Skin of body (tissue), 2 donors: Measurements from ENCODE around the gene ADAMTS7. TPM values are rescaled to one million over a fixed set of nuclear protein-coding genes. Genes with fewer than 3 reads are reported as not detected.
"Not testable (repeated sequence)": the region's sequence is repeated elsewhere in the genome, so short reads cannot be mapped to it uniquely, and the experiment has no call there.

Source experiments
- DNase-seq: peaks from one replicate; lab custom pipeline; 2025; lab: John Stamatoyannopoulos, UW
- total RNA-seq: library from RNA; depleted of rRNA; stranded (reverse); fragments of >200 nt; gene quantifications from one replicate; pipeline ENCODE4 v1.2.3, GENCODE V29; 2014

ADAMTS7 gene
- total RNA-seq, 1 donor from 2014 or later = 6.6 TPM

DNA sequence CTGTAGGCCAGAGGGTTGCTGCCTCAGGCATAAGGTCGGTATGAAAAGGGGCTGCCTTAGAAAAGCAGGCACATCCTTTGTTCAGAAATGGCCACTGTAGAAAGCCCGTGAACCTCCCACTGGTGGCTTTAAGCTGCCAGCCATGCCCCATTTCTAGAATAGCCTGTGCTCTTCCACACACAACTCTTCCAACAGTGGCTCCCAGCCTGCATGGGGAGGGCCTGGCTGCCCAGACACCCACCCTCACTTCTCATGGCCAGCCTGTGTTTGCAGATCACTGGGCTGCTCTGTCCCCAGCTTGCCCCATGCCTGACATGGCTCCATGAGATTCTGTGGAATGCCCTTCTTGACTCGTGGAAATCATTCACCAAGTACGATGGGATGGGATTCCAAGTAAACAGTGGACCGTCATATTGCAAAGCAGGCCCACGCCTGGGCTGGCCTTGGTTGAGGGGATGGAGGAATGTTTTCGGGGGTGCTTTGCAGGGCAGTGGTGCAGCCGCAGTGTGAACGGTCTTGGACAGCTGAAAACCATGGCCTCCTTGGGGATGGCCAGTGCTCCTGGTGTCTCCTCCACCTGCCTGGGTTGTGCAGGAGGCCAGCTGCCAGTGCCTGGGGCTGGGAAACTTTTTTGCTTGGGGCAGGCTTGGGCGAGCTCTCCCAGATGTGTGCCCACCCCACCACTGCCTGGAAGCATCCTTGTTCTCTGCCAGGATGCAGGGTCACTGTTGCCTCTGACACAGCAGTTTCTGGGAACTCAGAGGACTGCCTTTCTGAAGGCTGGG lies 57.3 kb downstream of the ADAMTS7 start:
- not testable (repeated sequence) for DNase-seq

DNA sequence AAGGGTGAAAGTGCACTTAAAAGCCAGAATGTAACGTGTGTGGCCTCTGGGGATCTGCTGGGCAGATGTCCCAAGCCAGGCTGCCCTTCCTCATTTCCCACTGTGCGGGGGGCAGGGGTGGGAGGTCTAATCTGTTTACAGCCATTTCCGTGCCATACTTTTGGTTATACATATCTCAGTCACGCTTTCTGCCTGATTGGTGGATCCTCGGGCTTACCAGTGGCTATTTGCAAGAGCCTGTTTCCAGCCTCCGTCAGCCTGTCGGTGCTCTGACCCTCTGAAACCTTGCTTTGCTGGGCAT lies 58.0 kb downstream of the ADAMTS7 start:
- DNase-seq = not testable (repeated sequence)

DNA sequence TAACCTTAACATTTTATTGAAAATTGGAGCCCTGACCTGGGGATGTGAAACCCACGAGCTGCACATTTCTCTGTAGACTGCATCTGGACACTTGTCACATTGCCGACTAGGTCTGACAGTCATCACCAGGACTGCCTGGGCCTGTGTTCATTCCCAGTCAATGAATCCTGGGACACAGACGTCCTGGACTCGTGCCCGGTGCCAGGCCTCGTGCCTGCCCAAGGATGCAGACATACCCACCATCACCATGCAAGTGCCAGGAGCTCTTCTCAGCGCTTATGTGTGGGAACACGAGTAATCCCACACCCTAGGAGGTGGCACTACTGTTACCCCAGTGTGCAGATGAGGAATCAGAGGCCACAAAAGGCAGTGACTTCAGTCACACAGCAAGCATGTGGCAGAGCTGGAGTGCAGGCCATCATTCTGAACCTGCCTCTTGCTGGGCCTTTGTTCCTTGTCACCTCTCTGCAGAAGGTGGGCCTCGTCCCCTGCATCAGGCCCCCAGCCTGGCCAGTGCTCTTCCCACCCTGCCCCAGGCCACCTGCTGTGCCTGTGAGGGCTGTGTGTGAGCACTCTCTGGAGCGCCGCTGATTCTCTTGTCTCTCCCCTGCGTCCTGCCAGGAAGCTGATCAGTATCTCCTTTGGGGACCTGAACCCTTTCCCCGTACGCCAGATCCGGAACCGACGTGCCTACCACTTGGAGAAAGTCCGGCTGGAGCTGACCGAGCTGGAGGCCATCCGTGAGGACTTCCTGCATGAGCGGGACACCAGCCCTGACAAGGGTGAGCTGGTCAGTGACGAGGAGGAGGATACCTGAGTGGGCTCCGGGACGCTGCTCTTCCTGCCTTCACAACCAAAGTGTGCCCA lies 58.5 kb downstream of the ADAMTS7 start:
- no peak for DNase-seq

DNA sequence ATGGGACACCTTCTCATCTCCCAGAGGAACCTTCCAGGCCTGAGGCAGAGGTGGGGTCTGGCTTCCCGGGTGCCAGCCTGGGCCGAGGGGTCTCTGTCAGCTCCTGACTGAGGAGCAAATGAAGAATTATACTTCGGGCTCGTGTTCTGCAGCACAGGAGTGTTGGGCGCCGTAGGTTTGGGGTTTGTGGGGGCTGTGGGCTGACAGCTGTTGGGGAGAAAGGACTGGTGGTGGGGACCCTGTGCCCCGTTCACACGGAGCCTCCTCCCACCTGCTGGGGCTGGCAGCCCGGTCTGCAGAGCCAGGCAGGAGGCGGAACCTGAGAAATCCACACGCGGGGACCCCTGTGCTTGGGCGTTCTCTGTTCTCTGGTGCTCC lies 59.7 kb downstream of the ADAMTS7 start:
- DNase-seq = no peak

DNA sequence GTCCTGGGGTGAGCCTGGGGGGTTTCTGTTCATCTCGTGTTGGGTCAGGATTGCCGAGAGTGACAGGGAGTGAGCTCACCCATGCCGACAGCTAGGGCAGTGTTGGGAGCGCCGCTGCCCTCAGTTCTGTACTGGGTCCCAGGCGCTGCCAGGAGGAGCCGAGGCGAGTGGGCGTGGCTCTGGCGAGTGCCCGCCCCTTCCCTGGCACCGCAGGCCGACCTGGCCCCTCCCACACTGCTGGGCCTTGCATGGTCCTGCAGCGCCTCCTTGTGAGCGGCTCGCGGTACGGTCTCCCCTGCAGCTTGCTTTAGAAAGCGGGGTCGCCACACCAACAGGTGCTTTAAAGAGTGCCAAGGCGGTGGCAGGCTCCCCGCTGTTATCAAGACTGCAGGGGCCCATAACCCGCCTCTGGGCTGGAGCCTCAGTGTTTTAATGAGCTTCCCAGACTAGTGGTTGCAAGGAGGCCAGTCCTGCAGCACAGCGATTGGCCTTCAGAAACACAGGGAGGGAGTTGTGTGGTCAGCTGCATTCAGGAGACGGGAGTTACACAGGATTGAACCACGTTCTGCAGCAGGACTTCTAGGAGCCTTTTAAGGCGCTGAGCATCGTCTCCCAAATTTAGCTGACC lies 60.2 kb downstream of the ADAMTS7 start:
- peak; percentile 39 for DNase-seq

DNA sequence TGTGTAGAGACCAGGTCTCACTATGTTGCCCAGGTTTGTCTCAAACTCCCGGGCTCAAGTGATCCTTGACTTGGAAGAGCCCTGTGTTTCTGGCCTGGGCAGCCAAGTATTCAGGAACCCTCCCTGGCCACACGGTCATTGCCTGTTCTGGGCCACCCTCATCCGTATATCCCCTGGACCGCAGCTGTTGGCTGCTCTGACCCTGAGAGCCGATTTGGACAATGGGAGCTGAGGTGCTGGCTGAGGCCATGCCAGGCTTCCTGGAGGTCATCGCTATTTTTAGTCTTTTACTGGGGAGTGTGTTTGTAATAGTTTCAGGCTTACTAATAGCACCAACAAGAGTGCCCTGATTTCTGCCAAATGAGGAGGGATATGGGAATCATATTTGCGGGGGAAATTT lies 60.7 kb downstream of the ADAMTS7 start:
- no peak for DNase-seq

DNA sequence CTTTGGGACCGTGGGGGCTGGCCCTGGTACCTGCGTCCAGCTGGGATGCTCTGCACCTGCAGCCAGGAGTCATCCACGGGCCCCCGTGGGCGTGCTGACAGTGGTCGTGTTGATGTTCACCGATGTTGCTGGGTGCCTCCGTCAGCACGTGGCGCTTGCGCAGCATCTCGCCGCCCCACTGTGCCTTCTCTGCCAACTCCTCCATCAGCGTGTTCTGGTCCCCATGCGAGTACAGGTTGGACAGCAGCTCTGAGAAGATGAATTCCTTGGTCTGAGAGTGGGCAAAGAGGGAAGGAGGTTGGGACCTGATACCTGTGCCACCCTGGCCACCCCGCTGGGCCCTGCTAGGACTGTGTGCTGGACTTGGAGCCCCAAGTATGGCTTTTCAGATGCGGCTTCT lies 61.4 kb downstream of the ADAMTS7 start:
- DNase-seq = no peak

DNA sequence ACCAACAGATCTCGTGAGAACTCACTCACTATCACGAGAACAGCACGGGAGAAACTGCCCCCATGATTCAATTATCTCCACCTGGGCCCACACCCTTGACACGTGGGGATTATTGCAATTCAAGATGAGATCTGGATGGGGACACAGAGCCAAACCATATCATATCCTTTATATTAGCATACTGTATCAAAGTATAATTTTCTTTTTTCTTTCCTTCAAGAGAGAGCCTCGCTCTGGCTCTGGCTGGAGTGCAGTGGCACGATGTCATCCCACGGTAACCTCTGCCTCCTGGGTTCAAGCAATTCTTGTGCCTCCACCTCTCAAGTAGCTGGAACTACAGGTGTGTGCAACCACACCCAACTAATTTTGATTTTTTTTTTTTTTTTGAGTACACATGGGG lies 63.4 kb downstream of the ADAMTS7 start:
- DNase-seq = not testable (repeated sequence)

DNA sequence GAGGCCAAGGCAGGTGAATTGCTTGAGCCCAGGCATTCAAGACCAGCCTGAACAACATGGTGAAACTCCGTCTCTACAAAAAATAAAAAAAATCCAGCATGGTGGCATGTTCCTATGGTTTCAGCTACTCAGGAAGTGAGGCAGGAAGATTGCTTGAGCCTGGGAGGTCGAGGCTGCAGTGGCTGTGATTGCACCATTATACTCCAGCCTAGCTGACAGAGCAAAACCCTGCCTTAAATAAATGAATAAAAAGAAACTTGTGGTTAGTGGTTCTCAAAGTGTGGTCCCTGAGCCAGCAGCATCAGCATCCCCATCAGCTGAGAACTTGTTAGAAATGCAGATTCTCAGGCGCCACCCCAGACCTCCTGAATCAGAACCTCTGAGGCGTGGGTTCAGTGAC lies 69.6 kb downstream of the ADAMTS7 start:
- not testable (repeated sequence) for DNase-seq

DNA sequence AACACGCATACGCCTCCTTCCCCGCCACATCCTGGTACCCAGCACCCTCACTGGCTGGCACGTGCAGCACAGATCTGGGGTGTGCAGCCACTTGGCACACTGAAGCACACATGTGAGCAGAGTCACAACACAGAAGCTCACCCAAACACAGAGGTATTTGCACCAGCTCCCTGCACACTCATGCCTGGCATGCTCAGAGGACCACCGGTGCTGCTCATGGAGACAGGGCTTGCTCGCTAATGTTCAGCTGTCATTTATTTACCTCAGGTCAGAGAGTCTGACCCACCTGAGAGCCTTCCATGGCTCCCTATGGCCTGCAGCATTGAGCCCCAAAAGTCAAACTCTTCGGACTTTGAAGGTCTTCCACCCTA lies 70.4 kb downstream of the ADAMTS7 start:
- no peak for DNase-seq

DNA sequence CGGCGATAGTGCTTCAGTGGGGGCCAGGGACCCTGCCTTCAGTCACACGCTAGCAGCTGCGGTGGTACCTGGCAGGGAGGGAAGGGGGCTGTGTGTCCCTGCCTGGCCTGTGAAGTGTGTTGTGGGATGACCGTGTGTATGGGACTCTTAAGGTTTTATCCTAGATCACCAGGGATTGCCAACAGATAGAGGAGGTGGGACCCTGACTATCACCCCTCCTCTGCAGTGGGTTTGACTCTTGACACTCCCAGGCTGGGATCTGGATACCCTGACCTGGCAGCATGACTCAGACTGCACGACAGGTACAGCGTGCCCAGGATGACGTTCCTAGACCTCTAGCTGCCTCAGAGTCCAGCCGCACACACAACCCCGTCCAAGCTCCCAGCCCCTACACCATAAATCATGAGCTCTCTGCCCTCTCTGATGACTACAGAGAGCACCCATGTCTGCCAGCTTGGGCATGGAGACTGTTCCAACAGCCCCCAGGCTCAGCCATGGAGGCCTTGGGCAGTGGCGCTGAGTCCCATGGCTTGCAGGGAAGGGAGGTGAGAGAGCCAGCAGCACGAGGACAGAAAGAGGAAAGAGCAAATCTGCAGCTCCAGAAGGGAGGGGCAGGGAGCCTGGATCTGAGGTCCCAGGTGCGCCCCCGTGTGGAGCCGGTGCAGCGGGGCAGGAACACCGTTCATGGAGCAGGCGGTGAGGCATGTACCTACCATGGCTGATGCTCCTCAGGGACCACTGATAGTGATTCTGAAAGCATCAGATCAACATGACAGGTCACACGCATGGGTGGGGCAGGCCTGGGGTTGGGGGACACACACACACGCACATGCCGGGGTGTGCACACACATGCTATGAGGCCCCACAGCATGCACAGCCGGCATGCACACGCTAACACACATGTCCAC lies 71.0 kb downstream of the ADAMTS7 start:
- no peak for DNase-seq

DNA sequence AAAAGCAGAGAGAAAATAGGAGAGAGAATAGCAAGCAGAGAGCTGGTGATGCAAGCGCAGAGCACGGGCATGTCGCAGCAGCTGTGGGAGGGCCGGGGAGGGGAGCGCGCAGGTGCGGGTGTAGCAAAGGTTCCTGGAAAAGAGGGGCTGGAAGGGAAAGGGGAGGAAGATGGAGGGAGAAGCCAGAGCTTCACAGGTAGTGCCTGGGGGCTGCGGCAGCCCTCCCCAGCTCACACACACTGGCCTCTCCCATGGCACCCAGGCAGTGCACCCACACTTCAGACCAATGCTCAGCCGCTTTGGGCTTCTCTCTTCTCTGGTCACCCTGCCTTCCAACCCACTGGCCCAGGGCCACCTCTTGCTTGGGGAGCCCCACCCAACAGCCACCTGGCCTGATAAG lies 72.1 kb downstream of the ADAMTS7 start:
- DNase-seq = no peak

DNA sequence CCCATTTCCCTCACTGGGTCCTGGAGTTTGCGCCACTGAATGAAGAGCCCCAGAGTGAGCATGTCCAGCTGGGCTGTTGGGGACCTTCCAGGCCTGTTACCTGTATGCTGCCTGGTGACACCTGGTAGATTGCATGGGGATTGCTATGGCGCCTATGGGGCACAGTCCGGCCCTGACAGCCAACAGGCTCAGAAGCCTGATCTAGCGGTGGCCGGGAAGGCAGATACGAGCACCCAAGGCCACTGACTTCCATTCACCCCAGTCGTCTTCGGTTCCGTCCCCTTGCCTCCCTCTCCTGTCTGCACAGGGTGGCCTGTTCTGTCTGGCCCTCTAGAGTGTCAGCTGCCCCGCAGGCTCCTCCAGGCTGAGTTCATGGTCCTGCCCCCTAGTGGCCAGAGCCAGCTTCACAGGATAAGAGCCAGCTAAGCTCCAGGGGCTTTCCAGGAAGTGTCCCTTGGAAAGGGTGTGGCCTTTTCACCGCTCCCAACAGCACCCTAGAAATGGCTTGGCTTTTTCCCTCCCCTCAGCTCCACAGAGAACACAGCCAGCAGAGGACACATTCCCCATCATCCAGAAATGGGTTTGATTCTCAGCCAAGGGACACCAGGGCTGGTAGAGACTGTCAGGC lies 73.2 kb downstream of the ADAMTS7 start:
- not testable (repeated sequence) for DNase-seq

DNA sequence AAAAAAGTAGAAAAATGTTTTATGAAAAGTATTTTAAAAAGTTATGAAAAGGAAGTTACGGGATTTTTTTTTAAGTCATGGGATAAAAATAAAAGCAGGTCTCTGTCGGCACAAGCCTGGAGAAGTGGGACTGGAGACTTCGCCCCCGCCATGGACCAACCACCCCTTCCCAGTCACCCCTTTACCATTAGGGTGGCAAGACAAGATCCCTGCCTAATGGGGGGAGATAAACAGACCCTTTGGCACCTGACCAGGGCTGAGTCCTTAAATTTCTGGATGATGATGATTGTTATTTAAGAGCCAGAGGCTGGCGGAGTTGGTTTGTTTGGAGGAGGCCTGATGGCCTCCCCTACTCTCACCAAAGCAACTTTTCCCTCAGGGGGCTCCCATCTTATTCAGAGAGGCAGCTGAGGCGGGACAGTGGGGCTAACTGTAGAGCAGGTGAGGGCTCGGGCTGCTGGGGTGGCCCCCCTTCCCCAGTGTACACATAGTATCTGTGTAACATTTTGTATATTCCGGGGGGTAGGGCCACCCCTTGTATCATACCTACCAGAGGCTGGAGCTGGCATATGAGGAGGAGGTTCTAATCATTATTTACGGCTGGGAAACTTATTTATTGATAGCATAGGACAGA lies 74.0 kb downstream of the ADAMTS7 start:
- no peak for DNase-seq

DNA sequence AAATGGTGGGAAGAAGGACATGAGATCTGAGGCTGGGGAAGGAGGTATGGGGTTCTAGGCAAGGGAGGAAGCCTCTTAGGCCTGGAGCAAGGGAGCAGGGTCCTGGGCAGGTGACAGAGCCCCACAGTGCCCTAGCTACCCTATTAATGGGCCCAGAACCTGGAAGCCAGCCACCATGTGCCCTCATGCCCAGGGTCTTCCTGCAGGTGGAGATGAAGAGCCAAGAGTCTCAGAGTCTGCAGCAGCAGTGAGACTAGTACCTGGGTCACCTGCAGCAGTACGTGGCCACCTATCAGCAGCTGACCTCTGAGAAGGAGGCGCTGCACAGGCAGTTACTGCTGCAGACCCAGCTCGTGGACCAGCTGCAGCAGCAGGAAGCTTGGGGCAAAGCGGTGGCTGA lies 75.0 kb downstream of the ADAMTS7 start:
- DNase-seq = not testable (repeated sequence)

DNA sequence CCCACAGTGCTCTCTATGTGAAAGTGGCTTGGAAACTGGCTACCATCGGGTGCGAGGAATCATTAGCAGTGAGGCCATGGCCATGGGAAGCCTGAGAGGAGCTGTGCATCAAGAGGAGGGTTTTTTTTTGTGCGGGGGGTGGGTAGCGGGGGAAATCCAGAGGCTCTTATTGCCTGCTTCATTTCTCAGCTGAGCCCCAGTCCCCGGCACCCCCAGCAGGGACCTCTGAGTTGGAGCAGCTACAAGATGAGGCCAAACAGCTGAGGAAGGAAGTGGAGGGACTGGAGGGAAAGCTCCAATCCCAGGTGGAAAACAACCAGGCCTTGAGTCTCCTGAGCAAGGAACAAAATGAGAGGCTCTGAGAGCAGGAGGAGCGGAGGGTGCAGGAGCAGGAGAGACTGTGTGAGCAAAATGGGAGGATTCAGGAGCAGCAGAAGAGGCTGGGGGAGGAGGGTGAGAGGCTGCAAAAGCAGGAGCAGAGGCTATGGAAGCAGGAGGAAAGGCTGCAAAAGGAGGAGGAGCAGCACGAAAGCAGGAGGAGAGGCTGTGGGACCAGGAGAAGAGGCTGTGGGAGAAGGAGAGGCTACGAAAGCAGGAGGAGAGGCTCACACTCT lies 76.7 kb downstream of the ADAMTS7 start:
- DNase-seq = no peak

DNA sequence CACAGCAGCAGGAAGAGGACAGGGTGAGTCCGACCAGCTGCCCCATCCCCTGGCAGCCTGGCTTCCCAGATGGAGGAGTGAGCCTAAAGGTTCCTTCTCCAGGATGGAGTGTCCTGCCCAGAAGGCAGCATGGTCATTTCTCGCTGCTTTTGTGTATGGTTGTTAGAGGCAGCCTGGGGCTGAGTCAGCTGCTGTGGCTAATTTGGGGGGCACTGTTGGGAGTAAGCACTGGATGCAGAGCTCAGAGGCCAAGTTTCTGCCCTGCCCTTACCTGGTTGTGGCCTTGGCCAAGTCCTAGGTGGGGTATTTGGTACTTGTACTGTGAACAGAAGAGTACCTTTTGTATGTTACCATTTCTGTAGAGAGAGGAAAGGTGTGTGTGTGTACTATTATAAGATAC lies 78.6 kb downstream of the ADAMTS7 start:
- no peak for DNase-seq

DNA sequence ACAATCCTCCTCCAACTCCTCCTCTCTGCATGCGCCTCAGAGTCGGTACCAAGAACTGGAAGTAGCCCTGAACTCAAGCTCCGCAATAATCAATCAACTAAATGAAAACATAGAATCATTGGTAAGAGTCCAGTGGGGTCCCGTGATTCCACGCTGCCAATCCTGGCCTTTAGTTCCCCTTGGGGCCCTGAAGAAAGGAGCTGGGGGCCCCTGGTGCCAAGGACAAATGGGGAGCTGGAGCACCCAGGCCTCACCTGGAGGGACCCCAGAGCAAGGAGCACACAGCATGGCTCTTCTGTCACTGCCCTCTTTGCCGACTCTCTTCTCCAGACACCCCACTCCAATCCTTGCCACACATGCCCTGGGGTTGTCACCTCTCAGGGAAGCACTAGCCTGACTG lies 80.3 kb downstream of the ADAMTS7 start:
- no peak for DNase-seq

DNA sequence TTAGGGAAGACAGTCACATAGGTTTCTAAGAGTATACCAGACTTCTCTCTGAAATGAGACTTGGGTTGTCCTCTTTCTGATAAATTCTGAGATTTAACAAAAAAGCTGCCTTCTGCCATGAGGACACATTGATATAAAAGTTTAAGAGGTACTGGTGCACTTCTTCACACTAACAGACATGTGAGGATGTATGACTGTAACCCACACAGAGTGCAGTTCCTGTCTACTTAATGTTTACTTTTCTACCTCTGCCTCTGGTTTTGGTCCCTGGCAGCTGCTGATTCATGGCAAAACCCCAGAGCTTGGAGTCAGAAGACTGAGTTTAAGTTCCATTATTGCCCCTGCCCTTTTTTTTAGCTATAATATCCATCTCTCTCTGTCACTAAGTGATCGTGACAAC lies 82.8 kb downstream of the ADAMTS7 start:
- DNase-seq = not testable (repeated sequence)

DNA sequence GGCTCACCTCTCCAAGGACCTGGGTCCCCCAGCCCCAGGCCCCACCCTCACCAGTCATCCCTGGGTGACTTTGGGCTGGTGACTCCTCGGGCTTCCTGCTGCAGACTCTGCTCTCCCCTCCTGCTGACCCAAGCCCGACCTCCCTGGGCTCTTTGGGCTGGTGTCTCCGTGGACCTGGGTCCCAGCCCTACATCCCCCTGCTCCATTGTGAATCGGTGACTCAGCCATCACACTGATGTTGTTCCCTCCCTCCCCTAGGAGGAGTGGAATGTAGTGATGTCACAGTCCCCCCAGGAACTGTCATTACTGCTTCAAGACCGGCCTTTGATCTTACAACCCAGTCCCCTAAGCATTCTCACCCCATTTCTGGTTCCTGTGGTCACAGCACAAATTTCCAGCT lies 83.7 kb downstream of the ADAMTS7 start:
- no peak for DNase-seq
